Trophoblast cell (in vitro differentiated cells and primary cell): ENCODE data around the gene SSX2IP.

Experiments
- DNase-seq, 2 donors: peaks; one replicate each; pipeline ENCODE4 v3.0.0-alpha.2; 2016
- H2AFZ ChIP-seq: 2 replicates; pipeline ENCODE4 v1.6.1; 2013; ENCODE audit warnings: low read length, moderate library complexity, mild to moderate bottlenecking; ENCODE audit not compliant: insufficient read depth, poor library complexity
- H2AK5ac ChIP-seq: 2 replicates; pipeline ENCODE4 v1.6.1; 2013; ENCODE audit warnings: mild to moderate bottlenecking, low read length
- H2BK120ac ChIP-seq: 2 replicates; pipeline ENCODE4 v1.6.1; 2013; ENCODE audit warnings: low read length, mild to moderate bottlenecking, moderate library complexity; ENCODE audit not compliant: insufficient read depth, poor library complexity
- H2BK12ac ChIP-seq: 2 replicates; pipeline ENCODE4 v1.6.1; 2013; ENCODE audit warnings: mild to moderate bottlenecking, low read length, moderate library complexity
- H2BK5ac ChIP-seq: 2 replicates; pipeline ENCODE4 v1.6.1; 2013; ENCODE audit warnings: low read length, low read depth, moderate library complexity, mild to moderate bottlenecking; ENCODE audit not compliant: poor library complexity
- H3K14ac ChIP-seq: 2 replicates; pipeline ENCODE4 v1.6.1; 2013; ENCODE audit warnings: mild to moderate bottlenecking, low read length
- H3K18ac ChIP-seq: 2 replicates; pipeline ENCODE4 v1.6.1; 2013; ENCODE audit warnings: mild to moderate bottlenecking, low read length
- H3K23ac ChIP-seq: 2 replicates; pipeline ENCODE4 v1.6.1; 2013; ENCODE audit warnings: low read length
- H3K27ac ChIP-seq: 2 replicates; pipeline ENCODE4 v1.5.1; 2013; ENCODE audit warnings: low read depth, mild to moderate bottlenecking, inconsistent platforms, low read length, moderate library complexity
- H3K27me3 ChIP-seq: 2 replicates; pipeline ENCODE4 v1.6.1; 2013; ENCODE audit warnings: inconsistent platforms, mild to moderate bottlenecking, low read length, moderate library complexity; ENCODE audit not compliant: insufficient read depth
- H3K36me3 ChIP-seq, 2 experiments: 1 replicate in 1 of 2; 2 replicates in 1 of 2; pipeline ENCODE4 v1.6.1; 2013; ENCODE audit warnings: low read length in 2 of 2, mild to moderate bottlenecking in 2 of 2, moderate library complexity in 1 of 2; ENCODE audit not compliant: insufficient read depth in 2 of 2, control insufficient read depth in 1 of 2
- H3K4ac ChIP-seq: 2 replicates; pipeline ENCODE4 v1.6.1; 2013; ENCODE audit warnings: low read depth, mild to moderate bottlenecking, low read length, moderate library complexity
- H3K4me1 ChIP-seq, 2 experiments: 1 replicate in 1 of 2; 2 replicates in 1 of 2; pipeline ENCODE4 v1.6.1; 2013; ENCODE audit warnings: low read length in 2 of 2, mild to moderate bottlenecking in 2 of 2, moderate library complexity in 1 of 2; ENCODE audit not compliant: insufficient read depth in 2 of 2, control insufficient read depth in 1 of 2
- H3K4me2 ChIP-seq: 2 replicates; pipeline ENCODE4 v1.6.1; 2013; ENCODE audit warnings: inconsistent platforms, mild to moderate bottlenecking, low read length, moderate library complexity
- H3K4me3 ChIP-seq: 2 replicates; pipeline ENCODE4 v1.5.1; 2013; ENCODE audit warnings: mild to moderate bottlenecking, low read depth, low read length, inconsistent platforms
- H3K79me1 ChIP-seq: one replicate; pipeline ENCODE4 v1.6.1; 2013; ENCODE audit warnings: low read length
- H3K79me2 ChIP-seq: 2 replicates; pipeline ENCODE4 v1.6.1; 2013; ENCODE audit warnings: low read length, mild to moderate bottlenecking; ENCODE audit not compliant: control insufficient read depth, insufficient read depth, poor library complexity
- H3K9ac ChIP-seq: 2 replicates; pipeline ENCODE4 v1.6.1; 2013; ENCODE audit warnings: mild to moderate bottlenecking, low read length
- H3K9me3 ChIP-seq: 2 replicates; pipeline ENCODE4 v1.6.1; 2013; ENCODE audit warnings: low read depth, mild to moderate bottlenecking, control low read depth, inconsistent platforms, low read length; ENCODE audit not compliant: insufficient read depth
- H4K12ac ChIP-seq: 2 replicates; pipeline ENCODE4 v1.6.1; 2013; ENCODE audit warnings: low read depth, mild to moderate bottlenecking, low read length, moderate library complexity
- H4K8ac ChIP-seq: 2 replicates; pipeline ENCODE4 v1.6.1; 2013; ENCODE audit warnings: low read depth, mild to moderate bottlenecking, low read length, moderate library complexity
- H4K91ac ChIP-seq: one replicate; pipeline ENCODE4 v1.6.1; 2013; ENCODE audit warnings: low read depth, mild to moderate bottlenecking, low read length, moderate library complexity
- WGBS: extraction: QIAGEN DNeasy Blood & Tissue Kit; methylation state at CpG from one replicate; pipeline ENCODE4 v1.1.7; 2013; ENCODE audit warnings: missing lambda C conversion rate; ENCODE audit not compliant: insufficient read length, insufficient coverage; ENCODE audit errors: extremely low coverage; 5-methylcytosine and 5-hydroxymethylcytosine counted together

Gene SSX2IP

GRCh38 chr1:84611796-84612195, 78.5 kb downstream of the SSX2IP start:
- no peak overlapping the region for H2BK120ac ChIP-seq
- no peaks in the 10 kb centered on the region for H3K36me3 ChIP-seq
- no peak overlapping the region for H3K9ac ChIP-seq
- no peak overlapping the region for H2AFZ ChIP-seq
- no peak overlapping the region for H3K14ac ChIP-seq
- no peak overlapping the region for H3K4me3 ChIP-seq
- H3K23ac ChIP-seq: no peak overlapping the region
- H3K27me3 ChIP-seq: no peaks in the 10 kb centered on the region
- no peak overlapping the region for H2BK12ac ChIP-seq
- peaks cover 5% of the 10 kb centered on the region for H3K9me3 ChIP-seq
- H3K18ac ChIP-seq: no peak overlapping the region
- H3K4me1 ChIP-seq: no peaks in the 10 kb centered on the region
- no peaks in the 10 kb centered on the region for H3K79me2 ChIP-seq
- no peak overlapping the region for H2BK5ac ChIP-seq
- DNase-seq: no peak
- no peak overlapping the region for H4K12ac ChIP-seq
- no peak overlapping the region for H4K91ac ChIP-seq
- no peak overlapping the region for H4K8ac ChIP-seq
- no peak overlapping the region for H3K27ac ChIP-seq
- no CpG with 5 or more reads among the region's 3 CpGs for WGBS
- H3K4me2 ChIP-seq: no peak overlapping the region
- H3K4ac ChIP-seq: no peak overlapping the region
- H2AK5ac ChIP-seq: no peak overlapping the region
- H3K79me1 ChIP-seq: no peaks in the 10 kb centered on the region

GRCh38 chr1:84611091-84611490, 79.2 kb downstream of the SSX2IP start:
- no peak overlapping the region for H3K27ac ChIP-seq
- no peak overlapping the region for H2BK12ac ChIP-seq
- no peak overlapping the region for H3K14ac ChIP-seq
- H3K9ac ChIP-seq: no peak overlapping the region
- no peak for DNase-seq
- H3K9me3 ChIP-seq: peaks cover 5% of the 10 kb centered on the region
- H2AFZ ChIP-seq: no peak overlapping the region
- no peak overlapping the region for H4K91ac ChIP-seq
- H3K18ac ChIP-seq: no peak overlapping the region
- H3K4ac ChIP-seq: no peak overlapping the region
- no peak overlapping the region for H2BK120ac ChIP-seq
- no peak overlapping the region for H4K8ac ChIP-seq
- H3K36me3 ChIP-seq: no peaks in the 10 kb centered on the region
- H3K79me1 ChIP-seq: no peaks in the 10 kb centered on the region
- H3K4me1 ChIP-seq: no peaks in the 10 kb centered on the region
- H3K27me3 ChIP-seq: no peaks in the 10 kb centered on the region
- no CpG with 5 or more reads among the region's 1 CpG for WGBS
- no peak overlapping the region for H3K4me2 ChIP-seq
- no peak overlapping the region for H2AK5ac ChIP-seq
- no peak overlapping the region for H3K4me3 ChIP-seq
- H3K23ac ChIP-seq: no peak overlapping the region
- H2BK5ac ChIP-seq: no peak overlapping the region
- H4K12ac ChIP-seq: no peak overlapping the region
- no peaks in the 10 kb centered on the region for H3K79me2 ChIP-seq

GRCh38 chr1:84606977-84607376, 83.3 kb downstream of the SSX2IP start:
- no peak overlapping the region for H3K18ac ChIP-seq
- H3K79me1 ChIP-seq: peaks cover 10% of the 10 kb centered on the region
- H3K36me3 ChIP-seq: peaks cover 2 to 4% of the 10 kb centered on the region in 2 experiments
- no peak overlapping the region for H3K27ac ChIP-seq
- no peaks in the 10 kb centered on the region for H3K27me3 ChIP-seq
- no peak for DNase-seq
- no peak overlapping the region for H3K14ac ChIP-seq
- no CpG with 5 or more reads among the region's 5 CpGs for WGBS
- H3K9ac ChIP-seq: no peak overlapping the region
- H2AFZ ChIP-seq: no peak overlapping the region
- H3K4me2 ChIP-seq: no peak overlapping the region
- no peak overlapping the region for H2BK120ac ChIP-seq
- no peak overlapping the region for H3K4ac ChIP-seq
- H3K79me2 ChIP-seq: no peaks in the 10 kb centered on the region
- H3K4me1 ChIP-seq: peaks cover 5 to 14% of the 10 kb centered on the region in 2 experiments
- H4K12ac ChIP-seq: no peak overlapping the region
- no peak overlapping the region for H3K23ac ChIP-seq
- no peak overlapping the region for H2BK12ac ChIP-seq
- no peak overlapping the region for H3K4me3 ChIP-seq
- no peak overlapping the region for H2BK5ac ChIP-seq
- no peak overlapping the region for H2AK5ac ChIP-seq
- H3K9me3 ChIP-seq: peaks cover 15% of the 10 kb centered on the region
- H4K8ac ChIP-seq: no peak overlapping the region
- H4K91ac ChIP-seq: no peak overlapping the region

GRCh38 chr1:84605157-84605556, 85.1 kb downstream of the SSX2IP start:
- H3K18ac ChIP-seq: no peak overlapping the region
- H2BK120ac ChIP-seq: no peak overlapping the region
- H3K79me1 ChIP-seq: peaks cover 10% of the 10 kb centered on the region
- H3K4me1 ChIP-seq: peaks cover 5 to 14% of the 10 kb centered on the region in 2 experiments
- peaks cover 14% of the 10 kb centered on the region for H3K9me3 ChIP-seq
- no CpG with 5 or more reads among the region's 1 CpG for WGBS
- peaks cover 2 to 4% of the 10 kb centered on the region in 2 experiments for H3K36me3 ChIP-seq
- H2BK12ac ChIP-seq: no peak overlapping the region
- no peak overlapping the region for H2AFZ ChIP-seq
- H2BK5ac ChIP-seq: no peak overlapping the region
- no peak for DNase-seq
- H3K79me2 ChIP-seq: no peaks in the 10 kb centered on the region
- H3K23ac ChIP-seq: no peak overlapping the region
- no peak overlapping the region for H4K12ac ChIP-seq
- H3K9ac ChIP-seq: peak overlapping the region; percentile 18
- H3K4me2 ChIP-seq: no peak overlapping the region
- no peak overlapping the region for H2AK5ac ChIP-seq
- no peak overlapping the region for H3K4ac ChIP-seq
- no peak overlapping the region for H4K91ac ChIP-seq
- H4K8ac ChIP-seq: no peak overlapping the region
- H3K4me3 ChIP-seq: no peak overlapping the region
- H3K27ac ChIP-seq: no peak overlapping the region
- H3K27me3 ChIP-seq: no peaks in the 10 kb centered on the region
- no peak overlapping the region for H3K14ac ChIP-seq
